Osteocyte (in vitro differentiated cells): Measurements from ENCODE around the gene MAP1A. TPM values are rescaled to one million over a fixed set of nuclear protein-coding genes. Genes with fewer than 3 reads are reported as not detected.

Source experiments
- DNase-seq: peaks from one replicate; pipeline ENCODE4 v3.0.0; 2021; ENCODE audit warnings: mixed read lengths; ENCODE audit not compliant: unreplicated experiment; ENCODE audit errors: extremely low spot score
- H3K27ac Mint-ChIP-seq: one replicate; pipeline ENCODE4 v1.8.0; 2021; ENCODE audit warnings: mild to moderate bottlenecking, mixed read lengths; ENCODE audit not compliant: unreplicated experiment
- H3K27me3 Mint-ChIP-seq: one replicate; pipeline ENCODE4 v1.8.0; 2021; ENCODE audit warnings: mixed read lengths; ENCODE audit not compliant: unreplicated experiment
- H3K36me3 Mint-ChIP-seq: one replicate; pipeline ENCODE4 v1.8.0; 2021; ENCODE audit warnings: mixed read lengths; ENCODE audit not compliant: unreplicated experiment
- H3K4me1 Mint-ChIP-seq: one replicate; pipeline ENCODE4 v1.8.0; 2021; ENCODE audit warnings: mixed read lengths; ENCODE audit not compliant: unreplicated experiment
- H3K4me3 Mint-ChIP-seq: one replicate; pipeline ENCODE4 v1.8.0; 2021; ENCODE audit warnings: mild to moderate bottlenecking, moderate library complexity, mixed read lengths; ENCODE audit not compliant: unreplicated experiment
- H3K9me3 Mint-ChIP-seq: one replicate; pipeline ENCODE4 v1.8.0; 2021; ENCODE audit warnings: mixed read lengths; ENCODE audit not compliant: unreplicated experiment
- total RNA-seq: library from RNA; stranded (reverse); gene quantifications from 2 replicates; pipeline ENCODE4 v1.2.1, GENCODE V29; 2021
- TF ChIP-seq, protein P1 (sequence below): fragments of 200-600 bp; sonication (generic); IDR thresholded peaks from 2 replicates; pipeline ENCODE4 v1.5.0; 2021; ENCODE audit warnings: antibody characterized with exemption, mild to moderate bottlenecking, moderate library complexity

Gene MAP1A
- total RNA-seq, 1 donor from 2014 or later: 27.6 TPM

- Mint-ChIP-seq H3K9me3 (peaks cover 4% of the 10 kb centered on the region), H3K4me3 (no peak overlapping the region), H3K27me3 (no peaks in the 10 kb centered on the region), H3K27ac (no peak overlapping the region), H3K4me1 (no peaks in the 10 kb centered on the region), H3K36me3 (peaks cover 2% of the 10 kb centered on the region)
- DNase-seq: no peak
- TF ChIP-seq, protein P1, sequence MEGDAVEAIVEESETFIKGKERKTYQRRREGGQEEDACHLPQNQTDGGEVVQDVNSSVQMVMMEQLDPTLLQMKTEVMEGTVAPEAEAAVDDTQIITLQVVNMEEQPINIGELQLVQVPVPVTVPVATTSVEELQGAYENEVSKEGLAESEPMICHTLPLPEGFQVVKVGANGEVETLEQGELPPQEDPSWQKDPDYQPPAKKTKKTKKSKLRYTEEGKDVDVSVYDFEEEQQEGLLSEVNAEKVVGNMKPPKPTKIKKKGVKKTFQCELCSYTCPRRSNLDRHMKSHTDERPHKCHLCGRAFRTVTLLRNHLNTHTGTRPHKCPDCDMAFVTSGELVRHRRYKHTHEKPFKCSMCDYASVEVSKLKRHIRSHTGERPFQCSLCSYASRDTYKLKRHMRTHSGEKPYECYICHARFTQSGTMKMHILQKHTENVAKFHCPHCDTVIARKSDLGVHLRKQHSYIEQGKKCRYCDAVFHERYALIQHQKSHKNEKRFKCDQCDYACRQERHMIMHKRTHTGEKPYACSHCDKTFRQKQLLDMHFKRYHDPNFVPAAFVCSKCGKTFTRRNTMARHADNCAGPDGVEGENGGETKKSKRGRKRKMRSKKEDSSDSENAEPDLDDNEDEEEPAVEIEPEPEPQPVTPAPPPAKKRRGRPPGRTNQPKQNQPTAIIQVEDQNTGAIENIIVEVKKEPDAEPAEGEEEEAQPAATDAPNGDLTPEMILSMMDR: no peak
These were observed 24.4 kb downstream of the MAP1A start for GRCh38 chr15:43541785-43542184.

DNA sequence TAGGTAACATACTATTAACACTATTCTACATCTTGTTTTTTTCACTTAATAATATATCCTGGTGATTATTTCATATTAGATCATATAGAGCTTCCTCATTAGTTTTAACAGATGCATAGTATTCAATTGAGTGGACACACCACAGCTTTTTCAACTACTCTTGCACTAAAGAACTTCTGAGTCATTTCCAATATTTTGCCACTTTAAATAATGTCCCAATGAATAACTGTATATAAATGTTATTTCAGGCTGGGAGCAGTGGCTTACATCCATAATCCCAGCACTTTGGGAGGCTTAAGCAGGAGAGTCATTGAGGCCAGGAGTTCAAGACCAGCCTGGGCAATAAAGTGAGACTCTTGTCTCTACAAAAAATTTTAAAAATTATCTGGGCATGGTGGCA, 26.9 kb downstream of the MAP1A start:
- TF ChIP-seq, protein P1: no peak
- Mint-ChIP-seq H3K27ac (no peak overlapping the region), H3K4me3 (no peak overlapping the region), H3K27me3 (no peaks in the 10 kb centered on the region), H3K36me3 (peaks cover 9% of the 10 kb centered on the region), H3K9me3 (peaks cover 11% of the 10 kb centered on the region), H3K4me1 (no peaks in the 10 kb centered on the region)
- DNase-seq: no peak

DNA sequence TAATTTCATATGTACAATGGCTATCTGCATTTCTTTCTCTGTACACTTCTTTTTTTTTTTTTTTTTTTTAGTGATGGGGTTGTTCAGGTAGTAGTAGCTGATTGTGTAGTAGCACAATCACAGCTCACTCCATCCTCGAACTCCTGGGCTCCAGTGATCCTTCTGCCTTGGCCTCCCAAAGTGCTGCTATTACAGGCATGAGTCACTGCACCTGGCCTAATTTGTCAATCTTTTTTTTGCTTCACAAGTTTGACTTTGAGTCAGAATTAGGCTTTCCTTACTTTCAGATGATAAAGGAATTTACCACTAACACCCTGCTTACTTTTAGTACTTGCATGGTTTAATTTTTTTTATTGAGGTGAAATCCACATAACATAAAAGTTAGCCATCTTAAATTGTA, 28.0 kb downstream of the MAP1A start:
- H3K36me3 Mint-ChIP-seq: peaks cover 9% of the 10 kb centered on the region
- TF ChIP-seq, protein P1: no peak
- no peak for DNase-seq
- no peaks in the 10 kb centered on the region for H3K27me3 Mint-ChIP-seq
- peaks cover 11% of the 10 kb centered on the region for H3K9me3 Mint-ChIP-seq
- no peak overlapping the region for H3K27ac Mint-ChIP-seq
- no peak overlapping the region for H3K4me3 Mint-ChIP-seq
- H3K4me1 Mint-ChIP-seq: no peaks in the 10 kb centered on the region

DNA sequence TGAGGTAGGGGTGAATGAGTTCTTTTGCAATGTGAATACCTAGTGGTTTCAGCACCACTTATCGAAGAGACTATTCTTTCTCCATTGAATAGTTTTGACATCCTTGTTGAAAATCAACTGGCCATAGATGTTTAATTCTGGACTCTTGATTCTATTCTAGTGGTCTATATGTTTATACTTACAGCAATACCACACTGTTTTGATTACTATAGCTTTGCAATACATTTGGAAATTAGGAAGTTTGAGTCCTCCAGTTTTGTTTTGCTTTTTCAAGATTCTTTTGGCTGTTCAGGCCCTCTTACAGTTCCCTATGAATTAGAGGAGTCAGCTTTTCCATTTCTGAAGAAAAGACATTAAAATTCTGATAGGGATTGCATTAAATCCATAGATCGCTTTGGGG, 30.1 kb downstream of the MAP1A start:
- H3K27me3 Mint-ChIP-seq: no peaks in the 10 kb centered on the region
- H3K9me3 Mint-ChIP-seq: peaks cover 11% of the 10 kb centered on the region
- TF ChIP-seq, protein P1: no peak
- H3K27ac Mint-ChIP-seq: no peak overlapping the region
- no peak for DNase-seq
- no peaks in the 10 kb centered on the region for H3K4me1 Mint-ChIP-seq
- no peak overlapping the region for H3K4me3 Mint-ChIP-seq
- H3K36me3 Mint-ChIP-seq: peaks cover 9% of the 10 kb centered on the region

DNA sequence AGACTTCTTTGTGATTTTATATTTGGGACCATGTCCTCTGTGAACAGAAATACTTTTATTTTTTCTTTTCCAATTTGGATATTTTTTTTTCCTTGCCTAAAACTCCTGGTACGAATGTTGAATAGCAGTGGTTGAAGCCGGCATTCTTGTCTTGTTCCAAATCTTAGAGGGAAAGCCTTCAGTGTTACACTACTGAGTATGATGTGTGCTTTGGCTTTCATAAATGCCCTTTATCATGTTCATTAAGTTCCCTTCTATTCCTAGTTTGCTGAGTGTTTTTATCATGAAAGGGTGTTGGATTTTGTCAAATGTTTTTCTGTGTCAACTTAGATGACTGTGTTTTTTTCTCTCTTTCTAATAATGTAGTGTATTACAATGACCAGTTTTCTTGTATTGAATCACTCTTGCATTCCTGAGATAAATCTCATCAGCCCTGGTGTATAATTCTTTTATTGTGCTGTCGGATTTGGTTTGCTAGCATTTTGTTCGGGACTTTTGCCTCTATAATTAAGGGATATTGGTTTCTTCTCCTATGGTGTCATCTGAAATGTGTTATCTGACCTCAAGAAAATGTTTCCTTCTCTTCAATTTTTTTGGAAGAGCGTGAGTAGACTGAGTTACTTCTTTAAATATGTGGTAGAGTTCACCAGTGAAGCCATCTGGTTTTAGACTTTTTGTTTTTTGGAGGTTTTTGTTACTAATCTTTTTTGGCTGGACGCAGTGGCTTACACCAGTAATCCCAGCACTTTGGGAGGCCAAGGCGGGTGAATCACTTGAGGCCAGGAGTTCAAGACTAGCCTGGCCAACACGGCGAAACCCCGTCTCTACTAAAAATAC, 33.3 kb downstream of the MAP1A start:
- H3K4me3 Mint-ChIP-seq: no peak overlapping the region
- no peaks in the 10 kb centered on the region for H3K4me1 Mint-ChIP-seq
- TF ChIP-seq, protein P1: no peak
- no peak for DNase-seq
- H3K27me3 Mint-ChIP-seq: no peaks in the 10 kb centered on the region
- peaks cover 8% of the 10 kb centered on the region for H3K36me3 Mint-ChIP-seq
- H3K9me3 Mint-ChIP-seq: peaks cover 7% of the 10 kb centered on the region
- no peak overlapping the region for H3K27ac Mint-ChIP-seq
